HCT116 (cell line): Measurements from ENCODE around the gene OPN3.

Source experiments
- FOSL1 ChIP-seq: IDR thresholded peaks from 2 replicates; pipeline ENCODE4 v1.6.1; 2012; ENCODE audit warnings: low read depth
- POLR2A ChIP-seq: IDR thresholded peaks from 2 replicates; pipeline ENCODE4 v1.7.0; 2011; ENCODE audit warnings: borderline replicate concordance; ENCODE audit not compliant: insufficient read depth, insufficient read length; ENCODE audit errors: extremely low read depth

DNA sequence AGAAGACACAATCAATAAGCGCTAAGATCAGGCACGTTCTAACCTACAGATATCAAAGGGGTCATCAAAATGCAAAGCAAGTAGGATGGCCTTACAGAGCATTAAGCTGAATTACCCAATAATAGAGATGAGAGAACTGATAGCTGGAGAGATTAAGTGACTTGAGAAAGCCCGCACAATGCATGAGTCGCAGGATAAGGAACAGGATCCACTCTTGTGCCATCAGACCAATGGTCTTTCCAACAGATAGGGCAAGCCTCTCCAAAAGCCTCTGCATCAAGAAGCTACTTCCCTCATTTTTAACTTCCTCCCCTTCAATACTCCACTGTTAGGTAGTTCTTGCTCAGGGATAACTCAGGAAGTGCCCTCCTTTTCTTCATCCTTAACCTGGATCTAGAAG is 2.6 kb downstream of the OPN3 start:
- no peak for TF ChIP-seq FOSL1
- TF ChIP-seq POLR2A, result no peak
